Tibial artery (tissue), 4 donors: ENCODE measurements around the gene RELT.

Experiments used
- DNase-seq, 2 donors: peaks; one replicate each; pipeline ENCODE4 v3.0.0-alpha.2; 2019
- H3K27ac ChIP-seq, 2 donors: fragments of 200-600 bp; sonication (generic) in 1 of 2; 1 replicate in 1 of 2; 2 replicates in 1 of 2; pipeline ENCODE4 v1.5.1; 2018 to 2019; ENCODE audit warnings: mild to moderate bottlenecking in 1 of 2
- H3K27me3 ChIP-seq, 2 donors: fragments of 200-600 bp; sonication (generic) in 1 of 2; one replicate each; pipeline versions ENCODE4 v1.5.1 to v1.6.0; 2016 to 2019
- H3K36me3 ChIP-seq, 3 donors: fragments of 200-600 bp; sonication (generic) in 2 of 3; one replicate each; pipeline ENCODE4 v1.5.1; 2016 to 2019; ENCODE audit warnings: mild to moderate bottlenecking in 2 of 3
- H3K4me1 ChIP-seq, 4 donors: fragments of 200-600 bp; sonication (generic) in 2 of 4; 1 replicate in 3 of 4; 2 replicates in 1 of 4; pipeline ENCODE4 v1.5.1; 2016 to 2019
- H3K4me3 ChIP-seq, 2 donors: fragments of 200-600 bp; sonication (generic) in 1 of 2; 1 replicate in 1 of 2; 2 replicates in 1 of 2; pipeline ENCODE4 v1.5.1; 2018 to 2019; ENCODE audit warnings: mild to moderate bottlenecking in 2 of 2
- H3K9me3 ChIP-seq, 3 donors: fragments of 200-600 bp; sonication (generic) in 1 of 3; one replicate each; pipeline ENCODE4 v1.5.1; 2016 to 2019
- intact Hi-C: fragments of 100-400 bp; cut with DNase I; formaldehyde crosslinking; loops from one replicate; pipeline ENCODE4 v1.15.0; 2023; ENCODE audit warnings: low total_unique reads
- TF ChIP-seq, protein P1 (sequence below), 2 experiments: fragments of 200-600 bp in 1 of 2; fragments of 450-650 bp in 1 of 2; IDR thresholded peaks; one replicate each; pipeline ENCODE4 v1.5.1; 2017 to 2019; ENCODE audit warnings: antibody characterized with exemption in 2 of 2, mild to moderate bottlenecking in 1 of 2, moderate library complexity in 1 of 2

RELT gene

DNA sequence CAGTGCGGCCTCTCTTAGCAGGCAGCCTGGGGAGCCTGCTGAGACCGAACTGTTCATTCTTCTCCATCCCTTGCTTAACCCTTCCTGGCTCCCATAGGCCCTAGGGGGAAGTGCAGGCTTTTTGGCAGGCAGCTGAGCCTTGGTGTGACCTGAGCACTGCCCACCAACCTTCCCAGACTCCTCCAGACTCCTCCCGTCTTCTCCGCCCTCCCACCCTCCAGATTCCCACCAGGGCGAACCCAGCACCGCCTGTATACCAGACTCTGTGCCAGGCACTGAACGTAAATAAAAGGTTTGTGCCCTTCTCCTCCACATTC lies 7.9 kb downstream of the RELT start:
- H3K9me3 ChIP-seq = no peaks in the 10 kb centered on the region
- H3K4me3 ChIP-seq = no peak overlapping the region
- no peak overlapping the region for H3K27ac ChIP-seq
- no peaks in the 10 kb centered on the region for H3K36me3 ChIP-seq
- TF ChIP-seq, protein P1, sequence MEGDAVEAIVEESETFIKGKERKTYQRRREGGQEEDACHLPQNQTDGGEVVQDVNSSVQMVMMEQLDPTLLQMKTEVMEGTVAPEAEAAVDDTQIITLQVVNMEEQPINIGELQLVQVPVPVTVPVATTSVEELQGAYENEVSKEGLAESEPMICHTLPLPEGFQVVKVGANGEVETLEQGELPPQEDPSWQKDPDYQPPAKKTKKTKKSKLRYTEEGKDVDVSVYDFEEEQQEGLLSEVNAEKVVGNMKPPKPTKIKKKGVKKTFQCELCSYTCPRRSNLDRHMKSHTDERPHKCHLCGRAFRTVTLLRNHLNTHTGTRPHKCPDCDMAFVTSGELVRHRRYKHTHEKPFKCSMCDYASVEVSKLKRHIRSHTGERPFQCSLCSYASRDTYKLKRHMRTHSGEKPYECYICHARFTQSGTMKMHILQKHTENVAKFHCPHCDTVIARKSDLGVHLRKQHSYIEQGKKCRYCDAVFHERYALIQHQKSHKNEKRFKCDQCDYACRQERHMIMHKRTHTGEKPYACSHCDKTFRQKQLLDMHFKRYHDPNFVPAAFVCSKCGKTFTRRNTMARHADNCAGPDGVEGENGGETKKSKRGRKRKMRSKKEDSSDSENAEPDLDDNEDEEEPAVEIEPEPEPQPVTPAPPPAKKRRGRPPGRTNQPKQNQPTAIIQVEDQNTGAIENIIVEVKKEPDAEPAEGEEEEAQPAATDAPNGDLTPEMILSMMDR (IDR thresholded peaks at IDR 0.05) = no peak
- peaks cover 0 to 14% (median 4%) of the 10 kb centered on the region in 4 donors for H3K4me1 ChIP-seq
- intact Hi-C loops = no loop called here
- no peak for DNase-seq
- no peaks in the 10 kb centered on the region for H3K27me3 ChIP-seq

DNA sequence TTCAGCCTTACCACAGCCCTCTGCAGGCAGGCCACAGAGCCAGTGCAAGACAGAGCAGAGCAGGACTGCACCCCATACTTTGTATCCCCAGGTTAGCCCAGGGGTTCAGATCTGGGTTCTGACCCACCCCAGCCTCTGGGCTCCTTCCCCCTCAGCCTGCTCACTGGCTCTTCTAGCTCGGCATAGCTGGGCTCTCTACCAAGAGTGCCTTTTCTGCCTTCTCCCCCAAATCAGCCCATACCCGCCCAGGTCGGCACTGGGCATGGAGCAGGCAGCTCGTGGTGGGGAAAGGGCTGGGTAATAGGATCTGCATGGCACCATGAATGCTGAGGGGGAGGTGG lies 8.3 kb downstream of the RELT start:
- Histone ChIP-seq H3K4me3 (no peak overlapping the region), H3K27ac (no peak overlapping the region), H3K4me1 (peaks cover 0 to 10% (median 2%) of the 10 kb centered on the region in 4 donors), H3K36me3 (no peaks in the 10 kb centered on the region), H3K9me3 (no peaks in the 10 kb centered on the region), H3K27me3 (no peaks in the 10 kb centered on the region)
- TF ChIP-seq, protein P1 (IDR thresholded peaks at IDR 0.05) = no peak
- no peak for DNase-seq
- intact Hi-C loops = no loop called here

DNA sequence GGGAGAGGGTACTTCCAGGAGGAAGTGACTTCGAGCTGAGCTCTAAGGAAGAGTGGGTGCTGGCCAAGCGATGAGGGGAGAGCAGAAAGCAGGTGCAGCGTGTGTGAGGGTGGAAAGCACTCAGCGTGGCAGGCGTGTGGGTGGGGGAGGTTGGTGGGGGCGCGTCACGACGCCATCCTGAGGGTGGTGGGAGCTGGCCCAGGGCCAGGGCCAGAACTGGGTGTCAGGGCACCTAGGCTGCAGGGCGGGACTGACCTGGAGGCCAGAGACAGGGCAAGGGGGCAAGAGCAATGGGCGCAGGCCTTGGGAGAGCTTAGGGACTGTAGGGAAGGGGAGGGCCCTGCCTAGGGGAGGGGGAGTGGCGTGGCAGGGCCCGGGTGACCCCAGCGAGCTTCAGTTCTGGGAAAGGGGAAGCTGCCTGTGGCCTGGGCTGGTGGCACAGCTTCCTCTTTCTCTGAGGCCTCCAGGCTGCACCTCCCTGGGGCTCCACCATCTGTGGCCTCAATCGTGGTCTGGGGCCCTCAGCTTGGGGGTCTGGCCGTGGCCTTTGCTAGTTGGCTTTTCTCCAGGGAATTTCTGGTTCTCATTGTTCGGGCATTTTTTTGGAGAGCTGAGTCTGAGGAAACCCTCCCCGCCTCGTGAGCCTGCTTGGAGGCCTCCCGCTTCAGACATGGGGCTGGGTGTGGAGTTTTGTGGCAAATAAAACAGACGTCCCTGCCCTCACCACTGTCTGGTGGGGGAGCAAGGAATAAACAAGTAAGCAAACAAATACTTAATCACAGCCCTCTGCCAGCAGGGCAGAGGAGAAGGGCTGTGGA lies 8.9 kb downstream of the RELT start:
- intact Hi-C loops = no loop called here

DNA sequence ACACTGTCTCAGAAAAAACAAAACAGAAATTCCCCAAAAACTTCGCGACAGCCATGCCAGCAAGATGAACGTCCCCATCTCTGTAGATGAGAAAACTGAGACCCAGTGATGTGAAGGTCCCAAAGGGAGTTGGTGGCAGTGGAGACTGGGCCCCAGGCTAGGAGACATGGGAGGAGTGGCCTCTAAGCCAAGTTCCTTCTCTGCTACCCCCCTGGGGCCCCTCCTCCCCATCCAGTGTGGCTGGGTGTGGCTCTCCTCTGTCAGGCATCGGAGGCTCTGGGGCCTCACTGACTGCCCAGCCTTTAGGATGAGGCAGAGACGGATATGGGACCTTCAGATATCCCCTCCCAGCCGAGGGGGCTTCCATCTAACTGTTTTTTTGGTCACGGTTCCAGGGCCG lies 9.8 kb downstream of the RELT start:
- no peak overlapping the region for H3K4me3 ChIP-seq

More for the DNA sequence above, 8.9 kb downstream of the RELT start:
- Histone ChIP-seq H3K4me3 (no peak overlapping the region), H3K4me1 (peaks cover 0 to 5% (median 0%) of the 10 kb centered on the region in 4 donors), H3K27me3 (no peaks in the 10 kb centered on the region), H3K36me3 (no peaks in the 10 kb centered on the region), H3K27ac (no peak overlapping the region), H3K9me3 (no peaks in the 10 kb centered on the region)
- TF ChIP-seq, protein P1 (IDR thresholded peaks at IDR 0.05) = no peak
- peak in 1 of 2 donors; percentile 62 for DNase-seq

DNA sequence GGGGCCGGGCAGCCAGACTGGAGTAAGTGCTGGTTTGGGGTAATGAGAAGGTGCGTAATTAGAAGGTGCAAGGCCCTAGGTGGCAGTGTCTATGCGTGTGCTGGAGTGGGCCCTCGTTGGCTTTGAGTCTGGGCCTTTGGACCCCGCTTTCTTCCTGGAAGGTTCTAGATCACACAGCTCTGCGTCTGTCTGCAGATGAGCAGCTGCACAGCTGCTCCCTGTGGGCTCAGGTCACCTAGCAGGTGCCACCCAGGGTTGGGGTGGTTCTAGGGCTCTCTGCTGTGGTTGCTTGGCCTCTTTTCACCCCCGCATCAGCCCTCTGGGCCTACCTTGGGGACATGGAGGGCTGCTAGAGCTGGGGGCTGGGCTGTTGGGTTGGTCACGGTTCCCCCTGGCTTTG lies 10.3 kb downstream of the RELT start:
- TF ChIP-seq, protein P1 (IDR thresholded peaks at IDR 0.05) = no peak
- Histone ChIP-seq H3K27ac (no peak overlapping the region), H3K4me3 (no peak overlapping the region), H3K4me1 (peaks cover 0 to 5% (median 0%) of the 10 kb centered on the region in 4 donors), H3K27me3 (no peaks in the 10 kb centered on the region), H3K9me3 (no peaks in the 10 kb centered on the region), H3K36me3 (no peaks in the 10 kb centered on the region)
- DNase-seq = no peak
- intact Hi-C loops = no loop called here

More for the DNA sequence above, 9.8 kb downstream of the RELT start:
- Histone ChIP-seq H3K9me3 (no peaks in the 10 kb centered on the region), H3K4me1 (peaks cover 0 to 5% (median 0%) of the 10 kb centered on the region in 4 donors), H3K36me3 (no peaks in the 10 kb centered on the region), H3K27ac (no peak overlapping the region), H3K27me3 (no peaks in the 10 kb centered on the region)
- peak in 1 of 2 donors; percentile 51 for DNase-seq
- intact Hi-C loops = no loop called here
- TF ChIP-seq, protein P1 (IDR thresholded peaks at IDR 0.05) = no peak
